GM12878 (cell line): ENCODE data around the gene RIT2. TPM values are rescaled to one million over a fixed set of nuclear protein-coding genes. Genes with fewer than 3 reads are reported as not detected.

Source experiments
- ATAC-seq: fragments of 200-7000 bp; cut with Tn5 transposase; 3 replicates; pipeline ENCODE4 v1.9.1; 2020; ENCODE audit warnings: mild to moderate bottlenecking, moderate library complexity
- BruUV-seq: library from RNA; stranded (reverse); fragments of 400-500 nt; replicated peaks from 2 replicates; lab custom pipeline; 2021; lab: Mats Ljungman, UMichigan
- CTCF ChIA-PET: fragments of 300-600 bp; sonication (Branson Sonifier 250); formaldehyde crosslinking; extraction: SDS; loops from one replicate; lab custom pipeline; 2021; ENCODE audit warnings: inconsistent platforms; lab: Yijun Ruan, JAX
- POLR2A ChIA-PET: fragments of 350-600 bp; formaldehyde crosslinking; extraction: SDS; loops from one replicate; lab custom pipeline; 2021; ENCODE audit warnings: inconsistent platforms; lab: Charles Lee
- RAD21 ChIA-PET: fragments of 300-600 bp; sonication (Branson Sonifier 250); formaldehyde crosslinking; loops from one replicate; lab custom pipeline; 2023; ENCODE audit warnings: antibody characterized with exemption; ENCODE audit not compliant: unreplicated experiment; lab: Charles Lee
- SMC1A ChIA-PET: fragments of 300-600 bp; sonication (Branson Sonifier 250); formaldehyde crosslinking; loops from one replicate; lab custom pipeline; 2023; ENCODE audit not compliant: unreplicated experiment, uncharacterized antibody; lab: Charles Lee
- DNase-seq: peaks from one replicate; pipeline ENCODE4 v3.0.0-alpha.2; 2011; ENCODE audit warnings: low read depth, low spot score
- FAIRE-seq: peaks from 3 replicates; lab custom pipeline; 2011; peaks lifted over from hg19 to GRCh38; lab: Jason Lieb, UNC
- H2AFZ ChIP-seq: 2 replicates; pipeline ENCODE4 v1.6.0; 2011; ENCODE audit warnings: low read depth, low read length, control low read depth; ENCODE audit not compliant: control insufficient read depth
- H3K27ac ChIP-seq: 2 replicates; pipeline ENCODE4 v1.5.1; 2011; ENCODE audit warnings: control low read depth; ENCODE audit not compliant: control insufficient read depth, insufficient read depth
- H3K27me3 ChIP-seq, 2 experiments: replicated peaks in 1 of 2; 2 replicates each; pipeline versions ENCODE4 v1.6.0 to v1.6.1; 2011; ENCODE audit warnings: low read length in 1 of 2; ENCODE audit not compliant: control insufficient read depth in 2 of 2, insufficient read depth in 2 of 2
- H3K36me3 ChIP-seq, 2 experiments: 2 replicates each; pipeline ENCODE4 v1.5.1; 2011; ENCODE audit warnings: low read length in 1 of 2; ENCODE audit not compliant: control insufficient read depth in 2 of 2, insufficient read depth in 2 of 2
- H3K4me1 ChIP-seq: 2 replicates; pipeline ENCODE4 v1.6.1; 2011; ENCODE audit warnings: mild to moderate bottlenecking, low read length, moderate library complexity, mixed read lengths; ENCODE audit not compliant: control insufficient read depth, insufficient read depth
- H3K4me2 ChIP-seq: 2 replicates; pipeline ENCODE4 v1.6.0; 2011; ENCODE audit warnings: control low read depth; ENCODE audit not compliant: control insufficient read depth, insufficient read depth
- H3K4me3 ChIP-seq: fragments of 200-600 bp; sonication (generic); 2 replicates; pipeline ENCODE4 v1.5.1; 2016
- H3K79me2 ChIP-seq: 2 replicates; pipeline ENCODE4 v1.6.0; 2011; ENCODE audit warnings: low read length; ENCODE audit not compliant: control insufficient read depth, insufficient read depth
- H3K9ac ChIP-seq: 2 replicates; pipeline ENCODE4 v1.8.0; 2011; ENCODE audit warnings: low read length, control low read depth, mixed read lengths; ENCODE audit not compliant: control insufficient read depth, insufficient read depth
- H3K9me3 ChIP-seq: replicated peaks from 3 replicates; pipeline ENCODE4 v1.5.1; 2011; ENCODE audit warnings: mild to moderate bottlenecking, low read length; ENCODE audit not compliant: control insufficient read depth, insufficient read depth
- H4K20me1 ChIP-seq: 2 replicates; pipeline ENCODE4 v1.6.0; 2011; ENCODE audit not compliant: control insufficient read depth, insufficient read depth
- CBX3 ChIP-seq: fragments of 200-600 bp; sonication (generic); IDR thresholded peaks from 2 replicates; pipeline ENCODE4 v1.6.1; 2016; ENCODE audit warnings: low read depth, borderline replicate concordance
- DPF2 ChIP-seq: fragments of 450-650 bp; IDR thresholded peaks from 2 replicates; pipeline ENCODE4 v1.6.1; 2017; ENCODE audit warnings: mild to moderate bottlenecking
- FOXM1 ChIP-seq: IDR thresholded peaks from 2 replicates; pipeline ENCODE4 v1.6.1; 2012; ENCODE audit warnings: low read depth, mild to moderate bottlenecking, inconsistent platforms, low read length, moderate library complexity
- HCFC1 ChIP-seq: fragments of 150-350 bp; IDR thresholded peaks from 2 replicates; pipeline ENCODE4 v1.6.1; 2014; ENCODE audit warnings: low read length
- NFYB ChIP-seq: IDR thresholded peaks from 2 replicates; pipeline ENCODE4 v1.6.1; 2011; ENCODE audit warnings: low read depth, mild to moderate bottlenecking, low read length, improper control_type of control experiment, moderate library complexity; ENCODE audit not compliant: insufficient read depth
- SIN3A ChIP-seq: IDR thresholded peaks from 2 replicates; pipeline ENCODE4 v1.6.1; 2012; ENCODE audit warnings: low read depth, low read length, improper control_type of control experiment
- SMC3 ChIP-seq: IDR thresholded peaks from 2 replicates; pipeline ENCODE4 v1.6.1; 2011; ENCODE audit warnings: low read length, improper control_type of control experiment, borderline replicate concordance
- SUPT20H ChIP-seq: IDR thresholded peaks from 2 replicates; pipeline ENCODE4 v1.6.1; 2011; ENCODE audit warnings: low read depth, mild to moderate bottlenecking, low read length, moderate library complexity, borderline replicate concordance; ENCODE audit not compliant: control insufficient read depth
- ZNF384 ChIP-seq: IDR thresholded peaks from 2 replicates; pipeline ENCODE4 v1.6.1; 2012; ENCODE audit warnings: low read depth, mild to moderate bottlenecking, low read length, improper control_type of control experiment, borderline replicate concordance
- WGBS: methylation state at CpG from one replicate; pipeline ENCODE4 v1.1.6; 2016; ENCODE audit warnings: low lambda C conversion rate; ENCODE audit not compliant: insufficient replicate concordance, insufficient coverage; ENCODE audit errors: missing lambda C conversion rate; 5-methylcytosine and 5-hydroxymethylcytosine counted together
- in situ Hi-C: fragments of 300-500 bp; cut with MboI; formaldehyde crosslinking; loops from 9 replicates; pipeline ENCODE4 v1.14.3; 2018; ENCODE audit warnings: mixed read lengths
- intact Hi-C: fragments of 100-400 bp; cut with micrococcal nuclease; formaldehyde crosslinking; loops from one replicate; pipeline ENCODE4 v1.14.2; 2022; ENCODE audit not compliant: unreplicated experiment
- polyA plus RNA-seq, 11 experiments: library from polyadenylated mRNA; depleted of rRNA in 4 of 11; unstranded in 6 of 11; stranded (reverse) in 5 of 11; fragments of >200 nt; fragmentation: Nextera tagmentation in 4 of 11; fragmentation: Illumina TruSeq in 1 of 11; extraction: Ambion mirVana in 4 of 11; extraction: Trizol in 1 of 11; gene quantifications; 1 replicate in 1 of 11; 2 replicates in 10 of 11; pipeline versions ENCODE4 v1.2.1 to v1.2.3, GENCODE V29; 2011 to 2016; ENCODE audit warnings: inconsistent platforms in 2 of 11, missing spikeins in 2 of 11, low read depth in 1 of 11
- total RNA-seq, 4 experiments: library from RNA; depleted of rRNA in 3 of 4; stranded (reverse); fragments of >200 nt in 3 of 4; fragmentation: Illumina TruSeq in 1 of 4; extraction: Trizol in 1 of 4; gene quantifications; 2 replicates each; pipeline versions ENCODE4 v1.2.1 to v1.2.3, GENCODE V29; 2013 to 2021
- TF ChIP-seq, protein P1 (sequence below): IDR thresholded peaks from 2 replicates; pipeline ENCODE4 v1.6.1; 2012; ENCODE audit warnings: low read length, inconsistent platforms
- TF ChIP-seq, protein P2 (sequence below): IDR thresholded peaks from 2 replicates; pipeline ENCODE4 v1.6.1; 2012; ENCODE audit warnings: low read depth, low read length, improper control_type of control experiment
- TF ChIP-seq, protein P3 (sequence below): fragments of 450-650 bp; IDR thresholded peaks from 2 replicates; pipeline ENCODE4 v1.6.1; 2017; ENCODE audit warnings: mild to moderate bottlenecking

Gene RIT2
- total and polyA plus RNA-seq, 10 of the 15 experiments (the other 5 are each of a cell fraction or from before 2014, with no cell fraction given) = not detected

DNA sequence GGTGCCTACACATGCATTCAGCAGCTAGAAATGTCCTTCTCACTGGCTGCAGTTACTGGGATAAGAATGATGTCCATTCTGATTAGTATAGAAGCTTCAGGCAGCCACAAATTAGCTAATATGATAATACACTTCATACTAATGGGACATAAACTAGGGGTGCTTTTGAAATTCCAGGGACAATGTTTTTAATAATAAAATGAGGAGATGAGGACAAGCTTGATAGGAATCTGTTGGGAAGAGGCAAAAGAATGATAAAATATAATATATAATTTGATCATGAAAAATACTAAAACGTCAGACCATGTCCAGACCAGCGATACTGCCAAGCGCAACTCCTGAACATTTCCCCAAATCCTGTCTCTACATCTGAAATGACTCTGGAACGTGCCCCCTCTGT is 157.1 kb downstream of the RIT2 start:
- Histone ChIP-seq H3K4me3 (no peak overlapping the region), H3K27me3 (no peaks in the 10 kb centered on the region), H2AFZ (no peak overlapping the region), H3K9ac (no peak overlapping the region), H3K4me1 (no peaks in the 10 kb centered on the region)
- in situ Hi-C loops (no loop called here), intact Hi-C loops (no loop called here)
- BruUV-seq = no TSS peak
- CTCF ChIA-PET = no interaction called here
- TF ChIP-seq, protein P1, sequence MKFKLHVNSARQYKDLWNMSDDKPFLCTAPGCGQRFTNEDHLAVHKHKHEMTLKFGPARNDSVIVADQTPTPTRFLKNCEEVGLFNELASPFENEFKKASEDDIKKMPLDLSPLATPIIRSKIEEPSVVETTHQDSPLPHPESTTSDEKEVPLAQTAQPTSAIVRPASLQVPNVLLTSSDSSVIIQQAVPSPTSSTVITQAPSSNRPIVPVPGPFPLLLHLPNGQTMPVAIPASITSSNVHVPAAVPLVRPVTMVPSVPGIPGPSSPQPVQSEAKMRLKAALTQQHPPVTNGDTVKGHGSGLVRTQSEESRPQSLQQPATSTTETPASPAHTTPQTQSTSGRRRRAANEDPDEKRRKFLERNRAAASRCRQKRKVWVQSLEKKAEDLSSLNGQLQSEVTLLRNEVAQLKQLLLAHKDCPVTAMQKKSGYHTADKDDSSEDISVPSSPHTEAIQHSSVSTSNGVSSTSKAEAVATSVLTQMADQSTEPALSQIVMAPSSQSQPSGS = no peak
- TF ChIP-seq FOXM1 = no peak
- TF ChIP-seq ZNF384 = no peak
- TF ChIP-seq SUPT20H = no peak
- TF ChIP-seq DPF2 = no peak
- TF ChIP-seq CBX3 = no peak
- TF ChIP-seq, all 136 proteins: peak for 0
- ATAC-seq (no peak), FAIRE-seq (no peak), DNase-seq (no peak)
- no peaks in the 10 kb centered on the region for H3K9me3 ChIP-seq
- 46% methylated on average over 4 of the region's 4 CpGs for WGBS
- no peak overlapping the region for H3K27ac ChIP-seq
- SMC1A ChIA-PET = no interaction called here
- H3K4me2 ChIP-seq = no peak overlapping the region
- H3K79me2 ChIP-seq = no peaks in the 10 kb centered on the region
- POLR2A ChIA-PET = no interaction called here
- no peaks in the 10 kb centered on the region for H4K20me1 ChIP-seq
- H3K36me3 ChIP-seq = no peaks in the 10 kb centered on the region
- RAD21 ChIA-PET = no interaction called here

DNA sequence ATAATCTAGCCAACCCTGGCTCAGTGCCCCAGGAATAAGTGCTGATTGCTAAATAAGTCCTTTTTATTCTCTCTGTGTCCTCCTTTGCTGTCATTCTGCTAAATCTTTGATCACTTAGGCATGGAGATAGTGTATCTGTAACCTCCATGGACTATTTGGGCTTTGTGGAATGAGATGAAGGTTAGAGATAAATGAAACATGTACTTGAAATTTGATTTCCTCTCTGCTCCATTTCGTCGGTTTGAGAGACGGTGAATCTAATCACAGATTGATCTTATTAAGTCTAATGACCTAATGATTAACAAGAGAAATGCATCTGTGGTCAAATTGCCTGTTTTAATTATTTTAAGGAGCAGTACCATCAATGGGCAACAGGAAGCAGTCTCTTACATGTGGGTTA is 159.2 kb downstream of the RIT2 start:
- H3K4me2 ChIP-seq = no peak overlapping the region
- TF ChIP-seq SMC3 (no peak), HCFC1 (no peak), SIN3A (no peak), CBX3 (no peak), NFYB (no peak)
- TF ChIP-seq, protein P2, sequence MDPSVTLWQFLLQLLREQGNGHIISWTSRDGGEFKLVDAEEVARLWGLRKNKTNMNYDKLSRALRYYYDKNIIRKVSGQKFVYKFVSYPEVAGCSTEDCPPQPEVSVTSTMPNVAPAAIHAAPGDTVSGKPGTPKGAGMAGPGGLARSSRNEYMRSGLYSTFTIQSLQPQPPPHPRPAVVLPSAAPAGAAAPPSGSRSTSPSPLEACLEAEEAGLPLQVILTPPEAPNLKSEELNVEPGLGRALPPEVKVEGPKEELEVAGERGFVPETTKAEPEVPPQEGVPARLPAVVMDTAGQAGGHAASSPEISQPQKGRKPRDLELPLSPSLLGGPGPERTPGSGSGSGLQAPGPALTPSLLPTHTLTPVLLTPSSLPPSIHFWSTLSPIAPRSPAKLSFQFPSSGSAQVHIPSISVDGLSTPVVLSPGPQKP = no peak
- TF ChIP-seq, protein P3, sequence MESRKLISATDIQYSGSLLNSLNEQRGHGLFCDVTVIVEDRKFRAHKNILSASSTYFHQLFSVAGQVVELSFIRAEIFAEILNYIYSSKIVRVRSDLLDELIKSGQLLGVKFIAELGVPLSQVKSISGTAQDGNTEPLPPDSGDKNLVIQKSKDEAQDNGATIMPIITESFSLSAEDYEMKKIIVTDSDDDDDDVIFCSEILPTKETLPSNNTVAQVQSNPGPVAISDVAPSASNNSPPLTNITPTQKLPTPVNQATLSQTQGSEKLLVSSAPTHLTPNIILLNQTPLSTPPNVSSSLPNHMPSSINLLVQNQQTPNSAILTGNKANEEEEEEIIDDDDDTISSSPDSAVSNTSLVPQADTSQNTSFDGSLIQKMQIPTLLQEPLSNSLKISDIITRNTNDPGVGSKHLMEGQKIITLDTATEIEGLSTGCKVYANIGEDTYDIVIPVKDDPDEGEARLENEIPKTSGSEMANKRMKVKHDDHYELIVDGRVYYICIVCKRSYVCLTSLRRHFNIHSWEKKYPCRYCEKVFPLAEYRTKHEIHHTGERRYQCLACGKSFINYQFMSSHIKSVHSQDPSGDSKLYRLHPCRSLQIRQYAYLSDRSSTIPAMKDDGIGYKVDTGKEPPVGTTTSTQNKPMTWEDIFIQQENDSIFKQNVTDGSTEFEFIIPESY = no peak
- no peaks in the 10 kb centered on the region for H3K9me3 ChIP-seq
- RAD21 ChIA-PET = no interaction called here
- 26% methylated on average over 3 of the region's 3 CpGs for WGBS
- H3K4me1 ChIP-seq = no peaks in the 10 kb centered on the region
- no peaks in the 10 kb centered on the region for H3K36me3 ChIP-seq
- no peak for ATAC-seq
- CTCF ChIA-PET = interaction anchor here (0.5 kb wide), 1 partner anchor 1117 kb away, joined by 3 read pairs; no protein-coding TSS in a partner anchor
- no peak for DNase-seq
- in situ Hi-C loops = no loop called here
- BruUV-seq = no TSS peak
- H3K9ac ChIP-seq = no peak overlapping the region
- SMC1A ChIA-PET = no interaction called here
- H3K79me2 ChIP-seq = no peaks in the 10 kb centered on the region
- POLR2A ChIA-PET = no interaction called here
- no peak overlapping the region for H3K4me3 ChIP-seq
- no peak overlapping the region for H3K27ac ChIP-seq
- H2AFZ ChIP-seq = no peak overlapping the region
- FAIRE-seq = no peak
- intact Hi-C loops = no loop called here
- H3K27me3 ChIP-seq = no peaks in the 10 kb centered on the region
- no peaks in the 10 kb centered on the region for H4K20me1 ChIP-seq
